ENCODE data around the gene PRSS57. TPM values are rescaled to one million over a fixed set of nuclear protein-coding genes. Genes with fewer than 3 reads are reported as not detected.

Gene PRSS57
- total and polyA plus RNA-seq, 2 of the 13 experiments (the other 11 are each of a cell fraction or from before 2014, with no cell fraction given) = 0.12 TPM; not detected in 1

DNA sequence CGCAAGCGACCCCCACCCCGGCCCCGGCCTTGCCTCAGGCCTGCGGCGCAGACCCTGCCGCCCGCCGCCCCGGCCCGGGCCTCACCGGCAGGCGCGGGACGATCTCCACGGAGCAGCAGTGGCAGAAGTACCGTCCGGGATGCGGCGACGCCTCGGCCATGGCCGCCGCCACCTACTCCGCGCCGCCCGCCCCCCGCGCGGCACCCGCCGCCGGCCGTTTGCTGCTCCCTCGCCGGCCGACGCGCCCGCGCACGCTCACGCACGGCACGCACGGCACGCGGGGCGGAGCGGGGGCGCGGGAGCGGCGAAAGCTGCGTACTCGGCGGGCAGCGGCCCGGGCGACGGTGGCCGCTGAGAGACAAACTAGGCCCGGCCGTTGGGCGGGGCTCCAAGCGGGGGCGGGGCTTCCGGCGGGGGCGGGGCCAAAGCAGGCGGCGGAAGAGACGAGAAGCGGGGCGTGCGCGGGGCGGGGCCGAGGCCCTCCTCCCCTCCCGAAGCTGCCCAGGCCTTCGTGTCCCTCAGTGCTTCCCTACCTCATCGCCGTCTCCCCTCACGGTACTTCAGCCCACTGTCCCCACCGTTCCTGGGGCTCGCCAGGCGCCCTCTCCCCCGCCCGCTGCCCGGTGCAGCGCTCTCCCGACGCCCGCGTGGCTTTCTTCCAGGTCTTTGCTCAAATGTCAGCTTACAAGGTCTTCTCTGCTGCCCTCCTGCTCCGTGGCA, 32.1 kb downstream of the PRSS57 start, which contains the start of gene RNF126 (continued):
- no peak for TF ChIP-seq CBX1 (IDR thresholded peaks at IDR 0.05; ENCODE audit: low read depth)
- TF ChIP-seq ZMAT3 (CRISPR knock-in tag; conservative IDR thresholded peaks at IDR 0.05) = 0 out of 2 replicates have a peak, but pooled peaks have one; percentile 16
- TF ChIP-seq, protein P1, sequence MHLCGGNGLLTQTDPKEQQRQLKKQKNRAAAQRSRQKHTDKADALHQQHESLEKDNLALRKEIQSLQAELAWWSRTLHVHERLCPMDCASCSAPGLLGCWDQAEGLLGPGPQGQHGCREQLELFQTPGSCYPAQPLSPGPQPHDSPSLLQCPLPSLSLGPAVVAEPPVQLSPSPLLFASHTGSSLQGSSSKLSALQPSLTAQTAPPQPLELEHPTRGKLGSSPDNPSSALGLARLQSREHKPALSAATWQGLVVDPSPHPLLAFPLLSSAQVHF (CRISPR knock-in tag; IDR thresholded peaks at IDR 0.05) = no peak
- TF ChIP-seq THAP11 (CRISPR knock-in tag; IDR thresholded peaks at IDR 0.05) = peak; percentile 91
- TF ChIP-seq SMAD3 (CRISPR knock-in tag; IDR thresholded peaks at IDR 0.05) = no peak
- TF ChIP-seq TP53 (CRISPR knock-in tag; conservative IDR thresholded peaks at IDR 0.05) = no peak
- TF ChIP-seq ZNF383 (CRISPR knock-in tag; IDR thresholded peaks at IDR 0.05; ENCODE audit: borderline replicate concordance) = no peak
- TF ChIP-seq, protein P2, sequence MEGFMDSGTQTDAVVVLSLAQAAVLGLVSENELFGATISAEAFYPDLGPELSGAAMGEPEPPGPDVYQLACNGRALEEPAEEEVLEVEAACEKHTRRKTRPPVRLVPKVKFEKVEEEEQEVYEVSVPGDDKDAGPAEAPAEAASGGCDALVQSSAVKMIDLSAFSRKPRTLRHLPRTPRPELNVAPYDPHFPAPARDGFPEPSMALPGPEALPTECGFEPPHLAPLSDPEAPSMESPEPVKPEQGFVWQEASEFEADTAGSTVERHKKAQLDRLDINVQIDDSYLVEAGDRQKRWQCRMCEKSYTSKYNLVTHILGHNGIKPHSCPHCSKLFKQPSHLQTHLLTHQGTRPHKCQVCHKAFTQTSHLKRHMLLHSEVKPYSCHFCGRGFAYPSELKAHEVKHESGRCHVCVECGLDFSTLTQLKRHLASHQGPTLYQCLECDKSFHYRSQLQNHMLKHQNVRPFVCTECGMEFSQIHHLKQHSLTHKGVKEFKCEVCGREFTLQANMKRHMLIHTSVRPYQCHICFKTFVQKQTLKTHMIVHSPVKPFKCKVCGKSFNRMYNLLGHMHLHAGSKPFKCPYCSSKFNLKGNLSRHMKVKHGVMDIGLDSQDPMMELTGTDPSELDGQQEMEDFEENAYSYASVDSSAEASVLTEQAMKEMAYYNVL (CRISPR knock-in tag; IDR thresholded peaks at IDR 0.05; ENCODE audit: borderline replicate concordance) = no peak
- TF ChIP-seq RAD21 (CRISPR knock-in tag; IDR thresholded peaks at IDR 0.05) = no peak
- no peak for TF ChIP-seq NRL (CRISPR knock-in tag; IDR thresholded peaks at IDR 0.05; ENCODE audit: borderline replicate concordance)
- TF ChIP-seq ZFP41 (CRISPR knock-in tag; IDR thresholded peaks at IDR 0.05; ENCODE audit: borderline replicate concordance) = no peak
- TF ChIP-seq SOX5 (CRISPR knock-in tag; IDR thresholded peaks at IDR 0.05; ENCODE audit: borderline replicate concordance) = no peak
- no peak for TF ChIP-seq ZSCAN22 (CRISPR knock-in tag; IDR thresholded peaks at IDR 0.05)
- TF ChIP-seq HCFC1 (IDR thresholded peaks at IDR 0.05; ENCODE audit: low read depth, low read length) = peak; percentile 42; the same call in 1 of the 2 replicates
- TF ChIP-seq ZNF577 (CRISPR knock-in tag; IDR thresholded peaks at IDR 0.05; ENCODE audit: borderline replicate concordance, low read depth) = no peak
- TF ChIP-seq MTA3 (CRISPR knock-in tag; IDR thresholded peaks at IDR 0.05) = no peak
- TF ChIP-seq, protein P3, sequence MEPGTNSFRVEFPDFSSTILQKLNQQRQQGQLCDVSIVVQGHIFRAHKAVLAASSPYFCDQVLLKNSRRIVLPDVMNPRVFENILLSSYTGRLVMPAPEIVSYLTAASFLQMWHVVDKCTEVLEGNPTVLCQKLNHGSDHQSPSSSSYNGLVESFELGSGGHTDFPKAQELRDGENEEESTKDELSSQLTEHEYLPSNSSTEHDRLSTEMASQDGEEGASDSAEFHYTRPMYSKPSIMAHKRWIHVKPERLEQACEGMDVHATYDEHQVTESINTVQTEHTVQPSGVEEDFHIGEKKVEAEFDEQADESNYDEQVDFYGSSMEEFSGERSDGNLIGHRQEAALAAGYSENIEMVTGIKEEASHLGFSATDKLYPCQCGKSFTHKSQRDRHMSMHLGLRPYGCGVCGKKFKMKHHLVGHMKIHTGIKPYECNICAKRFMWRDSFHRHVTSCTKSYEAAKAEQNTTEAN (CRISPR knock-in tag; conservative IDR thresholded peaks at IDR 0.05) = 0 out of 2 replicates have a peak, but pooled peaks have one; percentile 18
- TF ChIP-seq SMC3 (IDR thresholded peaks at IDR 0.05; ENCODE audit: low read length) = no peak
- TF ChIP-seq GPN1 (CRISPR knock-in tag; IDR thresholded peaks at IDR 0.05; ENCODE audit: borderline replicate concordance) = no peak
- no peak for TF ChIP-seq MAFG (CRISPR knock-in tag; IDR thresholded peaks at IDR 0.05)
- TF ChIP-seq DPF2 (CRISPR knock-in tag; IDR thresholded peaks at IDR 0.05; ENCODE audit: borderline replicate concordance, low read depth) = no peak
- TF ChIP-seq ZNF703 (CRISPR knock-in tag; IDR thresholded peaks at IDR 0.05; ENCODE audit: borderline replicate concordance) = no peak
- TF ChIP-seq SP2 (CRISPR knock-in tag; IDR thresholded peaks at IDR 0.05) = no peak; the same call in 1 of the 2 replicates
- TF ChIP-seq, protein P4, sequence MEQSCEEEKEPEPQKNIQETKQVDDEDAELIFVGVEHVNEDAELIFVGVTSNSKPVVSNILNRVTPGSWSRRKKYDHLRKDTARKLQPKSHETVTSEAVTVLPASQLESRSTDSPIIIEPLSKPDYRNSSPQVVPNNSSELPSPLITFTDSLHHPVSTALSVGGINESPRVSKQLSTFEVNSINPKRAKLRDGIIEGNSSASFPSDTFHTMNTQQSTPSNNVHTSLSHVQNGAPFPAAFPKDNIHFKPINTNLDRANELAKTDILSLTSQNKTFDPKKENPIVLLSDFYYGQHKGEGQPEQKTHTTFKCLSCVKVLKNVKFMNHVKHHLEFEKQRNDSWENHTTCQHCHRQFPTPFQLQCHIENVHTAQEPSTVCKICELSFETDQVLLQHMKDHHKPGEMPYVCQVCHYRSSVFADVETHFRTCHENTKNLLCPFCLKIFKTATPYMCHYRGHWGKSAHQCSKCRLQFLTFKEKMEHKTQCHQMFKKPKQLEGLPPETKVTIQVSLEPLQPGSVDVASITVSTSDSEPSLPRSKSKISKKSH (CRISPR knock-in tag; IDR thresholded peaks at IDR 0.05; ENCODE audit: borderline replicate concordance) = no peak
- TF ChIP-seq ZNF12 (CRISPR knock-in tag; IDR thresholded peaks at IDR 0.05) = no peak
- TF ChIP-seq FIP1L1 (IDR thresholded peaks at IDR 0.05; ENCODE audit: borderline replicate concordance, insufficient read depth, low read depth, low read length) = no peak

Data from HepG2 (cell line).